CD14-positive monocyte (primary cell): ENCODE results near the gene BSN. TPM values are rescaled to one million over a fixed set of nuclear protein-coding genes. Genes with fewer than 3 reads are reported as not detected.
A peak's percentile ranks its signal among the peaks of the same experiment; 100 is the strongest.

Experiments
- DNase-seq, 3 donors: peaks; one replicate each; pipeline ENCODE4 v3.0.0-alpha.2; 2011 to 2022
- H2AFZ ChIP-seq: 2 replicates; pipeline ENCODE4 v1.6.0; 2012; ENCODE audit warnings: mild to moderate bottlenecking, low read depth, low read length, inconsistent platforms; ENCODE audit not compliant: insufficient read depth, poor library complexity, severe bottlenecking
- H3K27ac ChIP-seq, 2 donors: 1 replicate in 1 of 2; 2 replicates in 1 of 2; pipeline ENCODE4 v1.5.1; 2012 to 2013; ENCODE audit warnings: low read length in 2 of 2, control low read depth in 1 of 2, inconsistent platforms in 1 of 2, low read depth in 1 of 2, mild to moderate bottlenecking in 1 of 2
- H3K27me3 ChIP-seq, 2 donors: one replicate each; pipeline versions ENCODE4 v1.6.0 to v1.6.1; 2011 to 2013; ENCODE audit warnings: low read length in 2 of 2; ENCODE audit not compliant: control insufficient read depth in 2 of 2, insufficient read depth in 2 of 2
- H3K36me3 ChIP-seq, 2 donors: replicated peaks in 1 of 2; 1 replicate in 1 of 2; 2 replicates in 1 of 2; pipeline versions ENCODE4 v1.5.1 to v1.6.1; 2012 to 2013; ENCODE audit warnings: low read length in 2 of 2, control low read depth in 1 of 2, inconsistent platforms in 1 of 2, mild to moderate bottlenecking in 1 of 2; ENCODE audit not compliant: insufficient read depth in 2 of 2, control insufficient read depth in 1 of 2
- H3K4me1 ChIP-seq, 2 donors: 1 replicate in 1 of 2; 2 replicates in 1 of 2; pipeline versions ENCODE4 v1.5.1 to v1.6.1; 2012 to 2013; ENCODE audit warnings: low read length in 2 of 2, control low read depth in 1 of 2, inconsistent platforms in 1 of 2, mild to moderate bottlenecking in 1 of 2, moderate library complexity in 1 of 2; ENCODE audit not compliant: insufficient read depth in 2 of 2, control insufficient read depth in 1 of 2
- H3K4me2 ChIP-seq: replicated peaks from 2 replicates; pipeline ENCODE3; 2012; ENCODE audit warnings: low read length, moderate library complexity, mild to moderate bottlenecking; ENCODE audit not compliant: poor library complexity, severe bottlenecking; ENCODE audit errors: extremely low read depth
- H3K4me3 ChIP-seq, 3 experiments: fragments of 200-600 bp in 1 of 3; sonication (generic) in 1 of 3; replicated peaks in 1 of 3; 1 replicate in 2 of 3; 2 replicates in 1 of 3; pipeline ENCODE4 v1.5.1; 2011 to 2013; ENCODE audit warnings: low read length in 3 of 3, mild to moderate bottlenecking in 3 of 3, control low read depth in 2 of 3, low read depth in 2 of 3, inconsistent platforms in 1 of 3, moderate library complexity in 1 of 3
- H3K79me2 ChIP-seq: 2 replicates; pipeline ENCODE4 v1.6.0; 2012; ENCODE audit warnings: mild to moderate bottlenecking, control low read depth, inconsistent platforms, low read length, moderate library complexity; ENCODE audit not compliant: insufficient read depth
- H3K9ac ChIP-seq: 2 replicates; pipeline ENCODE4 v1.6.0; 2017; ENCODE audit warnings: low read length, mild to moderate bottlenecking; ENCODE audit not compliant: insufficient read depth, poor library complexity, severe bottlenecking
- H3K9me3 ChIP-seq, 2 donors: replicated peaks in 1 of 2; 1 replicate in 1 of 2; 2 replicates in 1 of 2; pipeline versions ENCODE4 v1.5.1 to v1.6.1; 2012 to 2013; ENCODE audit warnings: low read length in 2 of 2, control low read depth in 1 of 2; ENCODE audit not compliant: control insufficient read depth in 1 of 2, insufficient read depth in 1 of 2
- H4K20me1 ChIP-seq: 2 replicates; pipeline ENCODE4 v1.6.0; 2012; ENCODE audit warnings: mild to moderate bottlenecking, low read length, control low read depth, moderate library complexity; ENCODE audit not compliant: insufficient read depth
- H3K27ac Mint-ChIP-seq, 7 donors: one replicate each; pipeline ENCODE4 v1.8.0; 2020; ENCODE audit warnings: mild to moderate bottlenecking in 7 of 7, mixed read lengths in 7 of 7, moderate library complexity in 6 of 7, inconsistent platforms in 2 of 7
- H3K27me3 Mint-ChIP-seq, 3 donors: one replicate each; pipeline ENCODE4 v1.8.0; 2021 to 2022; ENCODE audit warnings: low read depth in 3 of 3, mild to moderate bottlenecking in 3 of 3, mixed read lengths in 3 of 3, moderate library complexity in 3 of 3, inconsistent platforms in 1 of 3
- H3K36me3 Mint-ChIP-seq, 2 donors: one replicate each; pipeline ENCODE4 v1.8.0; 2020; ENCODE audit warnings: mixed read lengths in 2 of 2, inconsistent platforms in 1 of 2, mild to moderate bottlenecking in 1 of 2
- H3K4me1 Mint-ChIP-seq: one replicate; pipeline ENCODE4 v1.8.0; 2020; ENCODE audit warnings: mild to moderate bottlenecking, mixed read lengths
- H3K4me3 Mint-ChIP-seq, 2 donors: one replicate each; pipeline ENCODE4 v1.8.0; 2020; ENCODE audit warnings: mild to moderate bottlenecking in 2 of 2, mixed read lengths in 2 of 2, moderate library complexity in 1 of 2
- H3K9me3 Mint-ChIP-seq, 7 donors: one replicate each; pipeline ENCODE4 v1.8.0; 2020 to 2022; ENCODE audit warnings: mixed read lengths in 7 of 7, mild to moderate bottlenecking in 6 of 7, moderate library complexity in 6 of 7, inconsistent platforms in 2 of 7
- CTCF ChIP-seq: fragments of 200-600 bp; IDR thresholded peaks from one replicate; pipeline ENCODE4 v1.8.0; 2022; ENCODE audit warnings: antibody characterized with exemption, mild to moderate bottlenecking
- WGBS: methylation state at CpG from one replicate; pipeline ENCODE4 v1.1.5; 2013; ENCODE audit warnings: missing lambda C conversion rate; ENCODE audit not compliant: insufficient coverage; 5-methylcytosine and 5-hydroxymethylcytosine counted together
- intact Hi-C, 2 donors: fragments of 100-400 bp; cut with micrococcal nuclease; formaldehyde crosslinking; loops; one replicate each; pipeline versions ENCODE4 v1.15.0 to v1.15.1; 2023
- polyA plus RNA-seq, 3 donors: library from polyadenylated mRNA; depleted of rRNA in 1 of 3; unstranded in 2 of 3; stranded (reverse) in 1 of 3; fragments of 300-500 nt in 2 of 3; fragments of >200 nt in 1 of 3; fragmentation: Illumina TruSeq in 2 of 3; gene quantifications; 1 replicate in 2 of 3; 2 replicates in 1 of 3; pipeline ENCODE4 v1.2.3, GENCODE V29; 2012 to 2021

Gene BSN
- polyA plus RNA-seq, 3 donors: not detected

GRCh38 chr3:49707113-49707480 lies 152.8 kb downstream of the BSN start:
- H3K27me3 Mint-ChIP-seq: peaks cover 0 to 5% (median 0%) of the 10 kb centered on the region in 3 donors
- intact Hi-C loops: no loop called here
- H3K27ac ChIP-seq: no peak overlapping the region
- peaks cover 41 to 53% of the 10 kb centered on the region in 2 donors for H3K36me3 ChIP-seq
- TF ChIP-seq CTCF: no peak
- no peaks in the 10 kb centered on the region for H3K27me3 ChIP-seq
- no peaks in the 10 kb centered on the region for H3K9me3 ChIP-seq
- H3K9ac ChIP-seq: no peak overlapping the region
- no peak overlapping the region for H3K4me2 ChIP-seq
- no peak overlapping the region for H2AFZ ChIP-seq
- no peak overlapping the region for H3K4me3 ChIP-seq
- no peaks in the 10 kb centered on the region for H3K4me1 ChIP-seq
- peaks cover 45 to 76% of the 10 kb centered on the region in 2 donors for H3K36me3 Mint-ChIP-seq
- DNase-seq: no peak
- no peak overlapping the region for H3K4me3 Mint-ChIP-seq
- no peaks in the 10 kb centered on the region for H3K79me2 ChIP-seq
- WGBS: 100% methylated on average over 4 of the region's 4 CpGs
- H3K9me3 Mint-ChIP-seq: no peaks in the 10 kb centered on the region
- H4K20me1 ChIP-seq: peaks cover 6% of the 10 kb centered on the region
- peak overlapping the region in 1 of 7 donors; percentile 38 for H3K27ac Mint-ChIP-seq
- peaks cover 2% of the 10 kb centered on the region for H3K4me1 Mint-ChIP-seq

GRCh38 chr3:49709852-49710251 lies 155.6 kb downstream of the BSN start:
- Histone ChIP-seq H3K27me3 (no peaks in the 10 kb centered on the region), H3K9me3 (no peaks in the 10 kb centered on the region), H3K4me1 (peaks cover 6 to 10% of the 10 kb centered on the region in 2 donors), H3K79me2 (no peaks in the 10 kb centered on the region), H3K4me3 (no peak overlapping the region), H4K20me1 (no peaks in the 10 kb centered on the region), H3K27ac (no peak overlapping the region), H2AFZ (no peak overlapping the region), H3K36me3 (peaks cover 21 to 26% of the 10 kb centered on the region in 2 donors), H3K9ac (no peak overlapping the region), H3K4me2 (no peak overlapping the region)
- Mint-ChIP-seq H3K27me3 (peaks cover 0 to 3% (median 0%) of the 10 kb centered on the region in 3 donors), H3K27ac (no peak overlapping the region), H3K9me3 (no peaks in the 10 kb centered on the region), H3K36me3 (peaks cover 37 to 51% of the 10 kb centered on the region in 2 donors), H3K4me1 (peaks cover 11% of the 10 kb centered on the region), H3K4me3 (no peak overlapping the region)
- intact Hi-C loops: loop anchor here in 1 of 2 donors (10.0 kb wide), 1 partner anchor 235 kb away; the partner anchor contains the start of gene RBM6
- DNase-seq: no peak
- no peak for TF ChIP-seq CTCF
- WGBS: 94% methylated on average over 3 of the region's 8 CpGs
